Stimulated activated CD4-positive, alpha-beta T cell treated with anti-CD3 and anti-CD28 coated beads, Interleukin-12 subunit alpha, Interleukin-12 subunit beta, amount 100 ng/mL, for 24 hours (primary cell): Measurements from ENCODE around the gene FXYD6.
"Not testable (repeated sequence)": the region's sequence is repeated elsewhere in the genome, so short reads cannot be mapped to it uniquely, and the experiment has no call there.

Experiments
- DNase-seq, 2 experiments: peaks; one replicate each; pipeline ENCODE4 v3.0.0-alpha.2; 2020; ENCODE audit warnings: low read depth in 2 of 2

The FXYD6 gene

GRCh38 chr11:117876341-117877119, at the start of gene FXYD6:
TSS of gene FXYD6 (minus strand) at chr11:117876658. CDS start at chr11:117842776, 33,882 bp downstream.
- no peak for DNase-seq

- not testable (repeated sequence) for DNase-seq
Measured at GRCh38 chr11:117926166-117926565, 49.7 kb upstream of the FXYD6 start.

GRCh38 chr11:117925198-117925925, 48.9 kb upstream of the FXYD6 start:
- no peak for DNase-seq

GRCh38 chr11:117924631-117925170, 48.2 kb upstream of the FXYD6 start:
- DNase-seq, result no peak

- no peak for DNase-seq
Measured at GRCh38 chr11:117923773-117924172, 47.3 kb upstream of the FXYD6 start.

- DNase-seq, result no peak
Measured at GRCh38 chr11:117923275-117923674, 46.8 kb upstream of the FXYD6 start.

GRCh38 chr11:117921893-117922292, 45.4 kb upstream of the FXYD6 start:
- no peak for DNase-seq

- DNase-seq, result no peak
Measured at GRCh38 chr11:117921456-117921855, 45.0 kb upstream of the FXYD6 start.

- no peak for DNase-seq
Measured at GRCh38 chr11:117919781-117920221, 43.3 kb upstream of the FXYD6 start.

- no peak for DNase-seq
Measured at GRCh38 chr11:117919341-117919740, 42.9 kb upstream of the FXYD6 start.

GRCh38 chr11:117918366-117919255, 42.2 kb upstream of the FXYD6 start:
- no peak for DNase-seq

GRCh38 chr11:117917591-117918151, 41.2 kb upstream of the FXYD6 start:
- DNase-seq, result no peak

- DNase-seq, result no peak
Measured at GRCh38 chr11:117916956-117917355, 40.5 kb upstream of the FXYD6 start.

- no peak for DNase-seq
Measured at GRCh38 chr11:117915672-117916235, 39.3 kb upstream of the FXYD6 start.

- DNase-seq, result no peak
Measured at GRCh38 chr11:117914991-117915618, 38.6 kb upstream of the FXYD6 start.

GRCh38 chr11:117914398-117914761, 37.9 kb upstream of the FXYD6 start:
- no peak for DNase-seq

- DNase-seq, result no peak
Measured at GRCh38 chr11:117913736-117914397, 37.4 kb upstream of the FXYD6 start.

GRCh38 chr11:117912497-117912896, 36.0 kb upstream of the FXYD6 start:
- no peak for DNase-seq

- no peak for DNase-seq
Measured at GRCh38 chr11:117911694-117912093, 35.2 kb upstream of the FXYD6 start.
